ENCODE results near the gene NLRP6. TPM values are rescaled to one million over a fixed set of nuclear protein-coding genes. Genes with fewer than 3 reads are reported as not detected.

Gene NLRP6
- total RNA-seq, 2 experiments from 2014 or later = 1.2 to 1.5 TPM

- Mint-ChIP-seq H3K27me3 (ENCODE audit: low read depth) (no peaks in the 10 kb centered on the region), H3K27ac (no peak overlapping the region), H3K9me3 (peaks cover 14% of the 10 kb centered on the region), H3K36me3 (ENCODE audit: low read depth) (no peaks in the 10 kb centered on the region), H3K4me1 (ENCODE audit: low read depth) (peaks cover 29% of the 10 kb centered on the region), H3K4me3 (no peak overlapping the region)
- CTCF ChIA-PET = no interaction called here
- no peak for DNase-seq
- intact Hi-C loops (cut with micrococcal nuclease) = no loop called here
These were observed 5.3 kb upstream of the NLRP6 start for GRCh38 chr11:272931-273198.

- H3K27ac Mint-ChIP-seq = no peak overlapping the region
- peaks cover 19% of the 10 kb centered on the region for H3K4me1 Mint-ChIP-seq (ENCODE audit: low read depth)
- H3K27me3 Mint-ChIP-seq (ENCODE audit: low read depth) = peaks cover 10% of the 10 kb centered on the region
- H3K9me3 Mint-ChIP-seq = peaks cover 14% of the 10 kb centered on the region
- intact Hi-C loops (cut with micrococcal nuclease) = no loop called here
- peaks cover 2% of the 10 kb centered on the region for H3K36me3 Mint-ChIP-seq (ENCODE audit: low read depth)
- CTCF ChIA-PET = interaction anchor here (1.1 to 2.7 kb wide), 2 partner anchors 26 to 28 kb away, joined by 3 to 11 read pairs; no protein-coding TSS in a partner anchor
- H3K4me3 Mint-ChIP-seq = no peak overlapping the region
- DNase-seq = no peak
These were observed 2.0 kb upstream of the NLRP6 start for GRCh38 chr11:276219-276618.

- intact Hi-C loops (cut with micrococcal nuclease) = no loop called here
- Mint-ChIP-seq H3K27ac (peak overlapping the region; percentile 78), H3K27me3 (ENCODE audit: low read depth) (peaks cover 19% of the 10 kb centered on the region), H3K9me3 (peaks cover 14% of the 10 kb centered on the region), H3K4me3 (peak overlapping the region; percentile 76), H3K36me3 (ENCODE audit: low read depth) (peaks cover 8% of the 10 kb centered on the region), H3K4me1 (ENCODE audit: low read depth) (peaks cover 44% of the 10 kb centered on the region)
- no peak for DNase-seq
- CTCF ChIA-PET = interaction anchor here (2.7 kb wide), 1 partner anchor 26 kb away, joined by 7 read pairs; no protein-coding TSS in a partner anchor
These were observed 1.1 kb downstream of the NLRP6 start for GRCh38 chr11:279040-279965.

GRCh38 chr11:279966-280705, 1.9 kb downstream of the NLRP6 start:
- CTCF ChIA-PET = interaction anchor here (1.0 to 2.7 kb wide), 4 partner anchors 9 to 239 kb away, joined by 3 to 8 read pairs (median 5); no protein-coding TSS in a partner anchor

DNA sequence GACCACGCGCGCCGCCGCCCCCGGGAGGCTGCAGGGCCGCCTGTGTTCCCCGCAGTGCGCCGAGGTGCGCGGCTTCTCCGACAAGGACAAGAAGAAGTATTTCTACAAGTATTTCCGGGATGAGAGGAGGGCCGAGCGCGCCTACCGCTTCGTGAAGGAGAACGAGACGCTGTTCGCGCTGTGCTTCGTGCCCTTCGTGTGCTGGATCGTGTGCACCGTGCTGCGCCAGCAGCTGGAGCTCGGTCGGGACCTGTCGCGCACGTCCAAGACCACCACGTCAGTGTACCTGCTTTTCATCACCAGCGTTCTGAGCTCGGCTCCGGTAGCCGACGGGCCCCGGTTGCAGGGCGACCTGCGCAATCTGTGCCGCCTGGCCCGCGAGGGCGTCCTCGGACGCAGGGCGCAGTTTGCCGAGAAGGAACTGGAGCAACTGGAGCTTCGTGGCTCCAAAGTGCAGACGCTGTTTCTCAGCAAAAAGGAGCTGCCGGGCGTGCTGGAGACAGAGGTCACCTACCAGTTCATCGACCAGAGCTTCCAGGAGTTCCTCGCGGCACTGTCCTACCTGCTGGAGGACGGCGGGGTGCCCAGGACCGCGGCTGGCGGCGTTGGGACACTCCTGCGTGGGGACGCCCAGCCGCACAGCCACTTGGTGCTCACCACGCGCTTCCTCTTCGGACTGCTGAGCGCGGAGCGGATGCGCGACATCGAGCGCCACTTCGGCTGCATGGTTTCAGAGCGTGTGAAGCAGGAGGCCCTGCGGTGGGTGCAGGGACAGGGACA, 2.7 kb downstream of the NLRP6 start:
- peaks cover 8% of the 10 kb centered on the region for H3K36me3 Mint-ChIP-seq (ENCODE audit: low read depth)
- DNase-seq = peak; percentile 56
- intact Hi-C loops (cut with micrococcal nuclease) = loop anchor here (1.0 to 2.0 kb wide), 2 partner anchors 8 to 44 kb away; partner anchors contain the start of genes PGGHG, PSMD13 and SIRT3
- peaks cover 14% of the 10 kb centered on the region for H3K9me3 Mint-ChIP-seq
- peak overlapping the region; percentile 65 for H3K27ac Mint-ChIP-seq
- H3K4me1 Mint-ChIP-seq (ENCODE audit: low read depth) = peaks cover 51% of the 10 kb centered on the region
- H3K4me3 Mint-ChIP-seq = peak overlapping the region; percentile 77
- H3K27me3 Mint-ChIP-seq (ENCODE audit: low read depth) = peaks cover 19% of the 10 kb centered on the region
- CTCF ChIA-PET = interaction anchor here (1.0 to 2.7 kb wide), 4 partner anchors 9 to 238 kb away, joined by 3 to 8 read pairs (median 5); no protein-coding TSS in a partner anchor

More at GRCh38 chr11:279966-280705, 1.9 kb downstream of the NLRP6 start:
- Mint-ChIP-seq H3K36me3 (ENCODE audit: low read depth) (peaks cover 8% of the 10 kb centered on the region), H3K27me3 (ENCODE audit: low read depth) (peaks cover 19% of the 10 kb centered on the region), H3K27ac (peak overlapping the region; percentile 63), H3K9me3 (peaks cover 14% of the 10 kb centered on the region), H3K4me3 (peak overlapping the region; percentile 75), H3K4me1 (ENCODE audit: low read depth) (peaks cover 46% of the 10 kb centered on the region)
- intact Hi-C loops (cut with micrococcal nuclease) = loop anchor here (2.0 kb wide), 1 partner anchor 43 kb away; the partner anchor contains the start of genes PSMD13 and SIRT3
- DNase-seq = peak; percentile 65

GRCh38 chr11:281486-282161, 3.4 kb downstream of the NLRP6 start:
- CTCF ChIA-PET = interaction anchor here (1.0 to 2.7 kb wide), 5 partner anchors 10 to 237 kb away, joined by 3 to 8 read pairs (median 6); no protein-coding TSS in a partner anchor
- H3K4me3 Mint-ChIP-seq = peak overlapping the region; percentile 77
- H3K36me3 Mint-ChIP-seq (ENCODE audit: low read depth) = peaks cover 8% of the 10 kb centered on the region
- intact Hi-C loops (cut with micrococcal nuclease) = loop anchor here (1.0 to 2.0 kb wide), 2 partner anchors 8 to 45 kb away; partner anchors contain the start of genes PGGHG, PSMD13 and SIRT3
- peaks cover 19% of the 10 kb centered on the region for H3K27me3 Mint-ChIP-seq (ENCODE audit: low read depth)
- peaks cover 6% of the 10 kb centered on the region for H3K9me3 Mint-ChIP-seq
- H3K4me1 Mint-ChIP-seq (ENCODE audit: low read depth) = peaks cover 56% of the 10 kb centered on the region
- DNase-seq = no peak
- H3K27ac Mint-ChIP-seq = peak overlapping the region; percentile 81

DNA sequence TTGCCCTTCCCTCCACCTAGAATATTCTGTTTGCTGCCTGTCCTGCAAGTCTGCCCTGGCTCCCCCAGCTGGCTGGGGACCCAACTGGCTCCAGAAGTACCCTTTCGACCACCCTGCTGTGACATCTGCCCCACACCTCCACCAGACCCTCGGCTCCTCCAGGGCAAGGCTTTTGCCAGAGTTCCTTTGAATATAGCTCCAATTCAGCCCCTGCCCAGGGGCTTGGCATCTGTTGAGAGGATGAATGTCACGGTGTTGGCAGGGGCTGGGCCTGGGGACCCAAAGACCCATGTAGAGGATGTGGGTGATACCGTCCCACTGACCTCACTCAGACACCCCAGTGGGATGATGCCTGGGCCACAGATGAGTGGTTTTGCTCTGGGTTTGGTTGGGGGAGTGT, 4.0 kb downstream of the NLRP6 start:
- H3K27ac Mint-ChIP-seq = peak overlapping the region; percentile 81
- CTCF ChIA-PET = interaction anchor here (1.6 to 2.8 kb wide), 3 partner anchors 14 to 32 kb away, joined by 6 to 14 read pairs (median 7); no protein-coding TSS in a partner anchor
- H3K4me3 Mint-ChIP-seq = peak overlapping the region; percentile 77
- peaks cover 8% of the 10 kb centered on the region for H3K36me3 Mint-ChIP-seq (ENCODE audit: low read depth)
- peaks cover 19% of the 10 kb centered on the region for H3K27me3 Mint-ChIP-seq (ENCODE audit: low read depth)
- peaks cover 3% of the 10 kb centered on the region for H3K9me3 Mint-ChIP-seq
- H3K4me1 Mint-ChIP-seq (ENCODE audit: low read depth) = peaks cover 61% of the 10 kb centered on the region
- DNase-seq = peak; percentile 4
- intact Hi-C loops (cut with micrococcal nuclease) = no loop called here

DNA sequence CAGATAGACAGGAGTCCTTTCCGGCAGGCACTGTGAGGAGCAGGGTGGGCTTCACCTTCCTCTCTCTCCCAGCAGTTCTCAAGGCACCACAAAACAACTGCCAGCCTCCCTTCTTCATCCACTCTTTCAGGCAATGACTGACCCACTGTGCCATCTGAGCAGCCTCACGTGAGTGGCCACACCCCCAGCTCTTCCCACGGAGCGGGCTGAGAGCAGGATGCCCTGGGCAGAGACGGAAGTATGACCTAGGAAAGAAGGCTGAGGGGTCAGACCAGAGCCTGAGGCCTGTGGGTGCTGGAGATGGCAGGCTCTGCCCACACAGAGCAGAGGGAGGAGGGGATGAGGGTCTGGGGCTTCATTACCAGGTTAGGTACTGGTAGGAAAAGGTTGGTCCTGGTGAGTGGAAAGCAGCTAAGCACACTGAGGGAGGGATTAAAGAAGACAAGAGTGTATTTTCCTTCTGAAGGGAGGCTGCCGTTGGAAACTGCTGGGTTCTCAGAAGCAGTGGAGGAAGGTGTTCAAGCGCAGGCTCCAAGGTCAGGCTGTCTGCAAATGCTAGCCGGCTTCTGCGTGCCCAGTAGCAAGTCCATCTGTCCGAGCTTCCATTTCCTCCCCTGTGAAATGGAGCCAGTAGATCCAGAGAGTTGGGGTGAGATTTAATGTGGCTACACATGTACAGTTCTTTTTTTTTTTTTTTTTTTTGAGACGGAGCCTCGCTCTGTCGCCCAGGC, 4.6 kb downstream of the NLRP6 start:
- Mint-ChIP-seq H3K4me3 (peak overlapping the region; percentile 77), H3K36me3 (ENCODE audit: low read depth) (peaks cover 9% of the 10 kb centered on the region), H3K27ac (peak overlapping the region; percentile 81), H3K4me1 (ENCODE audit: low read depth) (peaks cover 62% of the 10 kb centered on the region), H3K27me3 (ENCODE audit: low read depth) (peaks cover 19% of the 10 kb centered on the region), H3K9me3 (no peaks in the 10 kb centered on the region)
- CTCF ChIA-PET = interaction anchor here (1.6 to 2.8 kb wide), 2 partner anchors 14 to 32 kb away, joined by 6 to 14 read pairs; no protein-coding TSS in a partner anchor
- peak; percentile 13 for DNase-seq
- intact Hi-C loops (cut with micrococcal nuclease) = no loop called here

DNA sequence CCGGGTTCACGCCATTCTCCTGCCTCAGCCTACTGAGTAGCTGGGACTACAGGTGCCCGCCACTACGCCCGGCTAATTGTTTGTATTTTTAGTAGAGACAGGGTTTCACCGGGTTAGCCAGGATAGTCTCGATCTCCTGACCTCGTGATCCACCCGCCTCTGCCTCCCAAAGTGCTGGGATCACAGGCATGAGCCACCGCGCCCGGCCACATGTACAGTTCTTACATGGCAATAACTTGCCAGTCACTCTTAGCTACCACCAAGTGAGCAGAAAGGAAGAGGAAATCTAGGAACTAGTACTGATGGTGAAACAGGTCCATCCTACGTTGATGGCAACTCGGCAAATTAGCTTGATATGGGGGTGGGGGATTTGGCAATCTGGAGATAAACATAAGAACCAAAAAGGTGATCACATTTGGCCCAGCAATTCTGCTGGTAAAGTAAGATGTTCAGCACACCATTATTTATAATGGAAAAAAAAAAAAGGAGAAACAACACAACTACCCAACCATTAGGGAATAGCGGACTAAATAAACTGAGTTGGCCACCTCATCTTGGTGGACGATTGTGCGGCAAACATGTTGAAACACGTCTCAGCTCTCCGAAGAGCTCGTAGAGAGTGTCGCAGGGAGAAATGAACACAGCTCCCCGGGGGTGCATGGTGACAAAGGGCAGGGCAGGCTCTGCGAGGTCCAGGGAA, 5.3 kb downstream of the NLRP6 start:
- CTCF ChIA-PET = interaction anchor here (1.6 to 2.8 kb wide), 2 partner anchors 15 to 33 kb away, joined by 6 to 14 read pairs; no protein-coding TSS in a partner anchor
- Mint-ChIP-seq H3K27me3 (ENCODE audit: low read depth) (peaks cover 21% of the 10 kb centered on the region), H3K36me3 (ENCODE audit: low read depth) (peaks cover 14% of the 10 kb centered on the region), H3K4me3 (peak overlapping the region; percentile 77), H3K4me1 (ENCODE audit: low read depth) (peaks cover 58% of the 10 kb centered on the region), H3K27ac (peak overlapping the region; percentile 81), H3K9me3 (no peaks in the 10 kb centered on the region)
- intact Hi-C loops (cut with micrococcal nuclease) = no loop called here
- DNase-seq = peak; percentile 23

Data from activated naive CD4-positive, alpha-beta T cell treated with anti-CD3 and anti-CD28 coated beads for 36 hours (primary cell).